Measurements from ENCODE around the gene OR4E1. TPM values are rescaled to one million over a fixed set of nuclear protein-coding genes. Genes with fewer than 3 reads are reported as not detected.

OR4E1 gene
- total RNA-seq: not detected

DNA sequence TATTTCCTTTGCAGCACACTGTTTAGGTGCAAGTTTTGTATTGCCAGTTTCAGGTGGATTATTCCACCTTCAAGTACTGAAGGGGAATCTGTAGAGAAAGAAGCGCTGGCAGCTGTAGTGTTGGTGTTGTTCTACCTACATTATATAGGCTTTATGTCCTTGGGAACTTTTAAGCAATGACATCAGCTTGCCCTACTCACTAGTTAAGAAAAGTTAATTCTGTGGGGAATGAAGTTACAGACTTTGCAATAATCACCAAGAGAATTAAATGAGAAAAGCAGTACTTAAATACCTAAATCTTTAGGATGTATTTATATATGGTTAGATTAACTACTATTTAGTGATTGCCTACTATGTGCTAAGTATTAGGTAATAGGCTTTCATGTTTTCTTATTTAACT, at the start of gene OR4E1:
OR4E1 (minus strand) TSS at position 101 of the 400 bp plus-strand sequence. CDS start 2,883 bp downstream, outside the sequence.
- no peak for TF ChIP-seq POLR2AphosphoS5 (IDR thresholded peaks at IDR 0.05; ENCODE audit: insufficient read depth in 1 of 2, low read depth in 1 of 2)
- no peak for DNase-seq (ENCODE audit: extremely low spot score in 2 of 2)
- intact Hi-C loops (cut with DNase I): no loop called here
- Histone ChIP-seq H3K27me3 (no peaks in the 10 kb centered on the region), H3K4me1 (no peaks in the 10 kb centered on the region), H3K36me3 (no peaks in the 10 kb centered on the region), H3K4me3 (no peak within 1 kb of the TSS), H3K9me3 (no peaks in the 10 kb centered on the region), H3K27ac (no peak within 1 kb of the TSS)

DNA sequence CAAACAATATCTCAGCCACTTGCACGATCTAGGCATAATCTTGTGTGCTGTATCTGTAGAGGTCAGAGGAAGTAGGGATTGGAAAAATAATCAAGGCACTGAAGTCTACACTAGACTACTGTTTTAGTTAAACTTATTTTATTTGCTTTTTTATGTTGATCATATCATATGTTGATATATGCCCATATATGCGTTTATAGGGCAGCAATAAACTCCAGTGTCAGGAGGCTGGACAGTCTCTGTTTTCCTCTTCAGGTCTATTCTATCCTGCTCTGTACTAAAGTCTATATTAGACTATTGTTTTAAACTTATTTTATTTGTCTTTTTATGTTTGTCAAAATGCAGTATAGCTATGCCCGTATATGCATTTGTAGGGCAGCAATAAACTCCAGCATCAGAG, 47.9 kb upstream of the OR4E1 start:
- DNase-seq (ENCODE audit: extremely low spot score in 2 of 2): no peak
- Histone ChIP-seq H3K9me3 (no peaks in the 10 kb centered on the region), H3K36me3 (no peaks in the 10 kb centered on the region), H3K4me1 (no peaks in the 10 kb centered on the region), H3K27me3 (no peaks in the 10 kb centered on the region), H3K4me3 (no peak overlapping the region), H3K27ac (no peak overlapping the region)
- intact Hi-C loops (cut with DNase I): no loop called here
- TF ChIP-seq, protein P1, sequence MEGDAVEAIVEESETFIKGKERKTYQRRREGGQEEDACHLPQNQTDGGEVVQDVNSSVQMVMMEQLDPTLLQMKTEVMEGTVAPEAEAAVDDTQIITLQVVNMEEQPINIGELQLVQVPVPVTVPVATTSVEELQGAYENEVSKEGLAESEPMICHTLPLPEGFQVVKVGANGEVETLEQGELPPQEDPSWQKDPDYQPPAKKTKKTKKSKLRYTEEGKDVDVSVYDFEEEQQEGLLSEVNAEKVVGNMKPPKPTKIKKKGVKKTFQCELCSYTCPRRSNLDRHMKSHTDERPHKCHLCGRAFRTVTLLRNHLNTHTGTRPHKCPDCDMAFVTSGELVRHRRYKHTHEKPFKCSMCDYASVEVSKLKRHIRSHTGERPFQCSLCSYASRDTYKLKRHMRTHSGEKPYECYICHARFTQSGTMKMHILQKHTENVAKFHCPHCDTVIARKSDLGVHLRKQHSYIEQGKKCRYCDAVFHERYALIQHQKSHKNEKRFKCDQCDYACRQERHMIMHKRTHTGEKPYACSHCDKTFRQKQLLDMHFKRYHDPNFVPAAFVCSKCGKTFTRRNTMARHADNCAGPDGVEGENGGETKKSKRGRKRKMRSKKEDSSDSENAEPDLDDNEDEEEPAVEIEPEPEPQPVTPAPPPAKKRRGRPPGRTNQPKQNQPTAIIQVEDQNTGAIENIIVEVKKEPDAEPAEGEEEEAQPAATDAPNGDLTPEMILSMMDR (IDR thresholded peaks at IDR 0.05): no peak
- TF ChIP-seq POLR2AphosphoS5 (IDR thresholded peaks at IDR 0.05; ENCODE audit: insufficient read depth in 1 of 2, low read depth in 1 of 2) (no peak), POLR2A (IDR thresholded peaks at IDR 0.05) (no peak)

GRCh38 chr14:21719841-21720240, 46.2 kb upstream of the OR4E1 start:
- DNase-seq (ENCODE audit: extremely low spot score in 2 of 2): no peak
- Histone ChIP-seq H3K27me3 (no peaks in the 10 kb centered on the region), H3K4me3 (no peak overlapping the region), H3K36me3 (no peaks in the 10 kb centered on the region), H3K4me1 (no peaks in the 10 kb centered on the region), H3K9me3 (no peaks in the 10 kb centered on the region), H3K27ac (no peak overlapping the region)
- intact Hi-C loops (cut with DNase I): no loop called here
- TF ChIP-seq POLR2A (IDR thresholded peaks at IDR 0.05) (no peak), POLR2AphosphoS5 (IDR thresholded peaks at IDR 0.05; ENCODE audit: insufficient read depth in 1 of 2, low read depth in 1 of 2) (no peak)
- TF ChIP-seq, protein P1 (IDR thresholded peaks at IDR 0.05): no peak

- H3K4me3 ChIP-seq: no peak overlapping the region
- TF ChIP-seq POLR2AphosphoS5 (IDR thresholded peaks at IDR 0.05; ENCODE audit: insufficient read depth in 1 of 2, low read depth in 1 of 2) (no peak), POLR2A (IDR thresholded peaks at IDR 0.05) (no peak)
- TF ChIP-seq, protein P1 (IDR thresholded peaks at IDR 0.05): no peak
- DNase-seq (ENCODE audit: extremely low spot score in 2 of 2): no peak
- no peaks in the 10 kb centered on the region for H3K9me3 ChIP-seq
- intact Hi-C loops (cut with DNase I): no loop called here
- no peaks in the 10 kb centered on the region for H3K36me3 ChIP-seq
- H3K27me3 ChIP-seq: no peaks in the 10 kb centered on the region
- H3K4me1 ChIP-seq: no peaks in the 10 kb centered on the region
- no peak overlapping the region for H3K27ac ChIP-seq
These were observed 40.8 kb upstream of the OR4E1 start for GRCh38 chr14:21714318-21714929.

DNA sequence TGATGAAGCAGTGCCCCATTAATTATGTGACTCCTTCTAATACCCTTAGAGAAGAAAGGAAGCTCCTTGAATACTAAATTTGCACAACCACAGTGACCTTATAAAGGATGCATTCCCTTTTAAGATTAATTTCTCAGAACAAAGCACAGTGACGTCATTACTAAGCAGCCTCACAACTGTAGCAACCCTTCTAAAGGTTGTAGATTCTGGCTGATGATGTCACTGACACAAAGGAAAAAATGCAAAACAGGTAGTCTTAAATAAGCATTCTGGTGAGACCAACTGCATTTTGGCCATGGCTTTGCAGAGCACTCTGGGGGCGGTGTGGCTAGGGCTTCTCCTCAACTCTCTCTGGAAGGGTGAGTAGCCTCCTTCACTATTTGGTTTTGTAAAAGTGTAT, 38.4 kb upstream of the OR4E1 start:
- intact Hi-C loops (cut with DNase I): no loop called here
- Histone ChIP-seq H3K4me1 (no peaks in the 10 kb centered on the region), H3K36me3 (no peaks in the 10 kb centered on the region), H3K27ac (no peak overlapping the region), H3K4me3 (no peak overlapping the region), H3K27me3 (no peaks in the 10 kb centered on the region), H3K9me3 (no peaks in the 10 kb centered on the region)
- TF ChIP-seq POLR2AphosphoS5 (IDR thresholded peaks at IDR 0.05; ENCODE audit: insufficient read depth in 1 of 2, low read depth in 1 of 2) (no peak), POLR2A (IDR thresholded peaks at IDR 0.05) (no peak)
- TF ChIP-seq, protein P1 (IDR thresholded peaks at IDR 0.05): no peak
- DNase-seq (ENCODE audit: extremely low spot score in 2 of 2): no peak
